Measurements from ENCODE around the gene ZFAND6.
"Not testable (repeated sequence)": the region's sequence is repeated elsewhere in the genome, so short reads cannot be mapped to it uniquely, and the experiment has no call there.

ZFAND6 gene

GRCh38 chr15:80020731-80021130 lies 38.7 kb upstream of the ZFAND6 start:
- Histone ChIP-seq H3K9ac (ENCODE audit: low read depth, low read length) (no peak overlapping the region), H3K36me3 (ENCODE audit: insufficient read depth, low read length) (no peaks in the 10 kb centered on the region), H3K9me3 (replicated peaks; ENCODE audit: low read length) (no peaks in the 10 kb centered on the region), H3K4me1 (ENCODE audit: control insufficient read depth, insufficient read depth, low read length) (no peaks in the 10 kb centered on the region), H3K4me2 (ENCODE audit: low read length) (no peak overlapping the region), H3K4me3 (ENCODE audit: low read length) (no peak overlapping the region), H3K27me3 (ENCODE audit: control insufficient read depth, insufficient read depth, low read length) (peaks cover 3% of the 10 kb centered on the region)

- H3K4me2 ChIP-seq (ENCODE audit: low read length), result no peak overlapping the region
- no peak overlapping the region for H3K4me3 ChIP-seq (ENCODE audit: low read length)
- H3K4me1 ChIP-seq (ENCODE audit: control insufficient read depth, insufficient read depth, low read length), result no peaks in the 10 kb centered on the region
- H3K36me3 ChIP-seq (ENCODE audit: insufficient read depth, low read length), result no peaks in the 10 kb centered on the region
- no peaks in the 10 kb centered on the region for H3K9me3 ChIP-seq (replicated peaks; ENCODE audit: low read length)
- no peak overlapping the region for H3K9ac ChIP-seq (ENCODE audit: low read depth, low read length)
- H3K27me3 ChIP-seq (ENCODE audit: control insufficient read depth, insufficient read depth, low read length), result peaks cover 3% of the 10 kb centered on the region
These were observed 33.2 kb upstream of the ZFAND6 start for GRCh38 chr15:80026310-80026709.

GRCh38 chr15:80026754-80027153 lies 32.7 kb upstream of the ZFAND6 start:
- Histone ChIP-seq H3K9ac (ENCODE audit: low read depth, low read length) (no peak overlapping the region), H3K4me1 (ENCODE audit: control insufficient read depth, insufficient read depth, low read length) (no peaks in the 10 kb centered on the region), H3K4me3 (ENCODE audit: low read length) (no peak overlapping the region), H3K36me3 (ENCODE audit: insufficient read depth, low read length) (no peaks in the 10 kb centered on the region), H3K4me2 (ENCODE audit: low read length) (no peak overlapping the region), H3K27me3 (ENCODE audit: control insufficient read depth, insufficient read depth, low read length) (peaks cover 3% of the 10 kb centered on the region), H3K9me3 (replicated peaks; ENCODE audit: low read length) (no peaks in the 10 kb centered on the region)

- no peak overlapping the region for H3K9ac ChIP-seq (ENCODE audit: low read depth, low read length)
- H3K4me3 ChIP-seq (ENCODE audit: low read length), result no peak overlapping the region
- no peaks in the 10 kb centered on the region for H3K36me3 ChIP-seq (ENCODE audit: insufficient read depth, low read length)
- H3K9me3 ChIP-seq (replicated peaks; ENCODE audit: low read length), result no peaks in the 10 kb centered on the region
- H3K4me1 ChIP-seq (ENCODE audit: control insufficient read depth, insufficient read depth, low read length), result peaks cover 15% of the 10 kb centered on the region
- H3K4me2 ChIP-seq (ENCODE audit: low read length), result no peak overlapping the region
- no peaks in the 10 kb centered on the region for H3K27me3 ChIP-seq (ENCODE audit: control insufficient read depth, insufficient read depth, low read length)
These were observed 30.5 kb upstream of the ZFAND6 start for GRCh38 chr15:80028937-80029336.

GRCh38 chr15:80031841-80032240 lies 27.6 kb upstream of the ZFAND6 start:
- peaks cover 15% of the 10 kb centered on the region for H3K4me1 ChIP-seq (ENCODE audit: control insufficient read depth, insufficient read depth, low read length)
- H3K27me3 ChIP-seq (ENCODE audit: control insufficient read depth, insufficient read depth, low read length), result no peaks in the 10 kb centered on the region
- no peak overlapping the region for H3K4me2 ChIP-seq (ENCODE audit: low read length)
- H3K9me3 ChIP-seq (replicated peaks; ENCODE audit: low read length), result no peaks in the 10 kb centered on the region
- no peak overlapping the region for H3K4me3 ChIP-seq (ENCODE audit: low read length)
- H3K36me3 ChIP-seq (ENCODE audit: insufficient read depth, low read length), result no peaks in the 10 kb centered on the region
- H3K9ac ChIP-seq (ENCODE audit: low read depth, low read length), result no peak overlapping the region

- H3K4me2 ChIP-seq (ENCODE audit: low read length), result no peak overlapping the region
- peaks cover 15% of the 10 kb centered on the region for H3K4me1 ChIP-seq (ENCODE audit: control insufficient read depth, insufficient read depth, low read length)
- no peaks in the 10 kb centered on the region for H3K9me3 ChIP-seq (replicated peaks; ENCODE audit: low read length)
- H3K9ac ChIP-seq (ENCODE audit: low read depth, low read length), result no peak overlapping the region
- H3K36me3 ChIP-seq (ENCODE audit: insufficient read depth, low read length), result no peaks in the 10 kb centered on the region
- no peak overlapping the region for H3K4me3 ChIP-seq (ENCODE audit: low read length)
- H3K27me3 ChIP-seq (ENCODE audit: control insufficient read depth, insufficient read depth, low read length), result no peaks in the 10 kb centered on the region
These were observed 24.8 kb upstream of the ZFAND6 start for GRCh38 chr15:80034629-80035028.

- Histone ChIP-seq H3K4me1 (ENCODE audit: control insufficient read depth, insufficient read depth, low read length) (peaks cover 15% of the 10 kb centered on the region), H3K4me3 (ENCODE audit: low read length) (no peak overlapping the region), H3K36me3 (ENCODE audit: insufficient read depth, low read length) (no peaks in the 10 kb centered on the region)
These were observed 23.4 kb upstream of the ZFAND6 start for GRCh38 chr15:80036071-80036470.

GRCh38 chr15:80041494-80042253 lies 17.8 kb upstream of the ZFAND6 start:
- Histone ChIP-seq H3K4me2 (ENCODE audit: low read length) (no peak overlapping the region), H3K4me1 (ENCODE audit: control insufficient read depth, insufficient read depth, low read length) (no peaks in the 10 kb centered on the region), H3K9me3 (replicated peaks; ENCODE audit: low read length) (no peaks in the 10 kb centered on the region), H3K4me3 (ENCODE audit: low read length) (no peak overlapping the region), H3K36me3 (ENCODE audit: insufficient read depth, low read length) (no peaks in the 10 kb centered on the region), H3K27me3 (ENCODE audit: control insufficient read depth, insufficient read depth, low read length) (peaks cover 7% of the 10 kb centered on the region), H3K9ac (ENCODE audit: low read depth, low read length) (no peak overlapping the region)

More at GRCh38 chr15:80036071-80036470, 23.4 kb upstream of the ZFAND6 start:
- H3K27me3 ChIP-seq (ENCODE audit: control insufficient read depth, insufficient read depth, low read length), result no peaks in the 10 kb centered on the region
- H3K9me3 ChIP-seq (replicated peaks; ENCODE audit: low read length), result no peaks in the 10 kb centered on the region
- no peak overlapping the region for H3K4me2 ChIP-seq (ENCODE audit: low read length)
- no peak overlapping the region for H3K9ac ChIP-seq (ENCODE audit: low read depth, low read length)

GRCh38 chr15:80042568-80042967 lies 16.9 kb upstream of the ZFAND6 start:
- H3K4me3 ChIP-seq (ENCODE audit: low read length), result no peak overlapping the region
- no peak overlapping the region for H3K9ac ChIP-seq (ENCODE audit: low read depth, low read length)
- H3K27me3 ChIP-seq (ENCODE audit: control insufficient read depth, insufficient read depth, low read length), result peaks cover 7% of the 10 kb centered on the region
- H3K4me2 ChIP-seq (ENCODE audit: low read length), result no peak overlapping the region
- no peaks in the 10 kb centered on the region for H3K9me3 ChIP-seq (replicated peaks; ENCODE audit: low read length)
- H3K4me1 ChIP-seq (ENCODE audit: control insufficient read depth, insufficient read depth, low read length), result no peaks in the 10 kb centered on the region
- no peaks in the 10 kb centered on the region for H3K36me3 ChIP-seq (ENCODE audit: insufficient read depth, low read length)

- peaks cover 14% of the 10 kb centered on the region for H3K27me3 ChIP-seq (ENCODE audit: control insufficient read depth, insufficient read depth, low read length)
- H3K9ac ChIP-seq (ENCODE audit: low read depth, low read length); H3K4me3 ChIP-seq (ENCODE audit: low read length); H3K36me3 ChIP-seq (ENCODE audit: insufficient read depth, low read length); H3K9me3 ChIP-seq (replicated peaks; ENCODE audit: low read length); H3K4me1 ChIP-seq (ENCODE audit: control insufficient read depth, insufficient read depth, low read length); H3K4me2 ChIP-seq (ENCODE audit: low read length): not testable (repeated sequence)
These were observed 14.3 kb upstream of the ZFAND6 start for GRCh38 chr15:80045219-80045618.

- Histone ChIP-seq H3K9ac (ENCODE audit: low read depth, low read length) (no peak overlapping the region), H3K4me1 (ENCODE audit: control insufficient read depth, insufficient read depth, low read length) (no peaks in the 10 kb centered on the region), H3K4me2 (ENCODE audit: low read length) (no peak overlapping the region), H3K4me3 (ENCODE audit: low read length) (no peak overlapping the region), H3K9me3 (replicated peaks; ENCODE audit: low read length) (no peaks in the 10 kb centered on the region), H3K27me3 (ENCODE audit: control insufficient read depth, insufficient read depth, low read length) (peaks cover 7% of the 10 kb centered on the region), H3K36me3 (ENCODE audit: insufficient read depth, low read length) (no peaks in the 10 kb centered on the region)
These were observed 10.4 kb upstream of the ZFAND6 start for GRCh38 chr15:80049046-80049445.

- Histone ChIP-seq H3K9me3 (replicated peaks; ENCODE audit: low read length) (no peaks in the 10 kb centered on the region), H3K9ac (ENCODE audit: low read depth, low read length) (no peak overlapping the region), H3K36me3 (ENCODE audit: insufficient read depth, low read length) (no peaks in the 10 kb centered on the region), H3K4me3 (ENCODE audit: low read length) (no peak overlapping the region), H3K27me3 (ENCODE audit: control insufficient read depth, insufficient read depth, low read length) (peaks cover 5% of the 10 kb centered on the region), H3K4me1 (ENCODE audit: control insufficient read depth, insufficient read depth, low read length) (no peaks in the 10 kb centered on the region), H3K4me2 (ENCODE audit: low read length) (no peak overlapping the region)
These were observed 6.7 kb upstream of the ZFAND6 start for GRCh38 chr15:80052597-80053304.
